ENCODE results near the gene SLC37A3. TPM values are rescaled to one million over a fixed set of nuclear protein-coding genes. Genes with fewer than 3 reads are reported as not detected.
"Not testable (repeated sequence)": the region's sequence is repeated elsewhere in the genome, so short reads cannot be mapped to it uniquely, and the experiment has no call there.

The SLC37A3 gene
- total RNA-seq, 1 donor from 2014 or later, result 31.1 TPM

DNA sequence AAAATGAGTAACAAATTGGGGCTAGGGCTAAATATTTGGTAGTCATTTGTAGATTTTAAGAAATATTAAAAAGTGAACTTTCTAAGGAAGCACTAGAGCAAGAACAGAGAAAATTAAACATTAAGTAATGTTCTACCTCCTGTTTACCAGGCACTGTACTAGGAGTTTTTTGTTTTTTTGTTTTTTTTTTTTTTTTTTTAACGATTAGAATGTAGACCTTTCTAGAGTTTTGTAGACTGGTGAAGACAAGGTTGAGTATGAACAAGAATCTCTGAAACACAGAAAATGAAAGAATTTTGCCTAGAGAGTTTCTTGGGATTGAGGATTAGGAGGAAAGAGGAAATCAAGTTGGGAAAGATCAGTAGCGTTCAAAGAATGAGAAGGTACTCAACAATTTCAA, 73.6 kb downstream of the SLC37A3 start:
- Histone ChIP-seq H3K27me3 (ENCODE audit: low read depth) (no peaks in the 10 kb centered on the region), H3K4me3 (no peak overlapping the region), H3K4me1 (peaks cover 10% of the 10 kb centered on the region), H3K27ac (no peak overlapping the region), H3K36me3 (no peaks in the 10 kb centered on the region), H3K9me3 (no peaks in the 10 kb centered on the region)
- ATAC-seq, result no peak
- TF ChIP-seq CTCF (IDR thresholded peaks at IDR 0.05), result no peak
- DNase-seq, result no peak
- intact Hi-C loops (cut with DNase I), result no loop called here

GRCh38 chr7:140322759-140323158, 75.6 kb downstream of the SLC37A3 start:
- H3K27ac ChIP-seq, result no peak overlapping the region
- DNase-seq, result no peak

DNA sequence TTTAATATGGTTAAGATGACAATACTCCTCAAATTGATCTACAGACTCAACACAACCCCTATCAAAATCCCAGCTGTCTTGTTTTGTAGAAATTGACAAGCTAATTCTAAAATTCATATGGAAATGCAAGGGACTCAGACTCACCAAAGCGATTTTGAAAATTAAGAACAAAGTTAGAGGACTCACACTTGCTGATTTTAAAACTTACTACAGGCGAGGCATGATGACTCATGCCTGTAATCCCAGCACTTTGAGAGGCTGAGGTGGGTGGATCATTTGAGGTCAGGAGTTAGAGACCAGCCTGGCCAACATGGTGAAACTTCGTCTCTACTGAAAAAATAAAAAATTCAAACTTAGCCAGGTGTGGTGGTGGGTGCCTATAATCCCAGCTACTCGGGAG, 78.3 kb downstream of the SLC37A3 start:
- H3K4me3 ChIP-seq; H3K9me3 ChIP-seq; H3K27ac ChIP-seq; ATAC-seq; H3K27me3 ChIP-seq (ENCODE audit: low read depth); DNase-seq; H3K36me3 ChIP-seq; intact Hi-C loops (cut with DNase I): not testable (repeated sequence)
- H3K4me1 ChIP-seq, result peaks cover 25% of the 10 kb centered on the region

More at GRCh38 chr7:140322759-140323158, 75.6 kb downstream of the SLC37A3 start:
- ATAC-seq, result no peak
- Histone ChIP-seq H3K36me3 (no peaks in the 10 kb centered on the region), H3K27me3 (ENCODE audit: low read depth) (no peaks in the 10 kb centered on the region), H3K4me3 (no peak overlapping the region), H3K9me3 (no peaks in the 10 kb centered on the region), H3K4me1 (peaks cover 10% of the 10 kb centered on the region)
- no peak for TF ChIP-seq CTCF (IDR thresholded peaks at IDR 0.05)
- intact Hi-C loops (cut with DNase I), result no loop called here

GRCh38 chr7:140317999-140318398, 80.3 kb downstream of the SLC37A3 start:
- intact Hi-C loops (cut with DNase I), result no loop called here
- DNase-seq (no peak), ATAC-seq (no peak)
- Histone ChIP-seq H3K27ac (no peak overlapping the region), H3K4me1 (peaks cover 40% of the 10 kb centered on the region), H3K4me3 (no peak overlapping the region), H3K9me3 (no peaks in the 10 kb centered on the region), H3K36me3 (no peaks in the 10 kb centered on the region), H3K27me3 (ENCODE audit: low read depth) (no peaks in the 10 kb centered on the region)
- TF ChIP-seq CTCF (IDR thresholded peaks at IDR 0.05), result no peak

DNA sequence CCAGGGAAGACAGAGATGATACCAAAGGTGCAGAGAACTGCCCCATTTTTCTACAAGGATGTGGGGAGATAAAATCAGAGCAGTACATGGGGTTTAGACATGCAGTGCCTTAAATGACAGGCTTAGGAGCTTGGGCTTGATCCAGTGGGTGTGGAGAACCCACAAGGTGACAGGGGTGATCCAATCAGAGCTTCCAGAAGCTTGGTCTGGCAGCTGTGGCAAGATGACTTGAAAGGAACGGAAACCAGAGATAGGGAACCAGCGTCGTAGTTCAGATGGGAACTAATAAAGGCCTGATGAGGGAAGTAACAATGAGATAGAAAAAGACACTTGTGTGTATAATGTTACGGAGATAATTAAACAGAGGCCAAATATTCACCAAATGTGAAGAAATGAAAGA, 80.7 kb downstream of the SLC37A3 start:
- Histone ChIP-seq H3K4me1 (peaks cover 40% of the 10 kb centered on the region), H3K27me3 (ENCODE audit: low read depth) (no peaks in the 10 kb centered on the region), H3K27ac (no peak overlapping the region), H3K36me3 (no peaks in the 10 kb centered on the region), H3K4me3 (no peak overlapping the region), H3K9me3 (no peaks in the 10 kb centered on the region)
- no peak for TF ChIP-seq CTCF (IDR thresholded peaks at IDR 0.05)
- intact Hi-C loops (cut with DNase I), result no loop called here
- DNase-seq (no peak), ATAC-seq (no peak)

GRCh38 chr7:140316165-140316661, 82.1 kb downstream of the SLC37A3 start:
- peak overlapping the region; percentile 59 for H3K27ac ChIP-seq
- no peaks in the 10 kb centered on the region for H3K9me3 ChIP-seq
- H3K4me3 ChIP-seq, result peak overlapping the region; percentile 19
- no peaks in the 10 kb centered on the region for H3K36me3 ChIP-seq
- intact Hi-C loops (cut with DNase I), result no loop called here
- no peaks in the 10 kb centered on the region for H3K27me3 ChIP-seq (ENCODE audit: low read depth)
- DNase-seq, result peak; percentile 82
- no peak for TF ChIP-seq CTCF (IDR thresholded peaks at IDR 0.05)
- peak; percentile 93 to 95 for ATAC-seq
- peaks cover 40% of the 10 kb centered on the region for H3K4me1 ChIP-seq
